Activated naive CD8-positive, alpha-beta T cell treated with anti-CD3 and anti-CD28 coated beads for 36 hours (primary cell): ENCODE measurements around the gene ATP11B. TPM values are rescaled to one million over a fixed set of nuclear protein-coding genes. Genes with fewer than 3 reads are reported as not detected.

ENCODE experiments used
- DNase-seq: peaks from one replicate; pipeline ENCODE4 v3.0.0; 2021
- H3K27ac Mint-ChIP-seq: one replicate; pipeline ENCODE4 v1.8.0; 2022; ENCODE audit warnings: mild to moderate bottlenecking, moderate library complexity, mixed read lengths
- H3K27me3 Mint-ChIP-seq: one replicate; pipeline ENCODE4 v1.8.0; 2022; ENCODE audit warnings: mild to moderate bottlenecking, mixed read lengths
- H3K36me3 Mint-ChIP-seq: one replicate; pipeline ENCODE4 v1.8.0; 2021; ENCODE audit warnings: mild to moderate bottlenecking, mixed read lengths
- H3K4me1 Mint-ChIP-seq: one replicate; pipeline ENCODE4 v1.8.0; 2021; ENCODE audit warnings: mixed read lengths
- H3K4me3 Mint-ChIP-seq: one replicate; pipeline ENCODE4 v1.8.0; 2022; ENCODE audit warnings: mild to moderate bottlenecking, moderate library complexity, mixed read lengths
- H3K9me3 Mint-ChIP-seq: one replicate; pipeline ENCODE4 v1.8.0; 2022; ENCODE audit warnings: mixed read lengths
- total RNA-seq, 2 experiments: library from RNA; stranded (reverse); gene quantifications; one replicate each; pipeline ENCODE4 v1.2.3, GENCODE V29; 2021

ATP11B gene
- total RNA-seq, 2 experiments from 2014 or later, result 83.3 to 85.0 TPM

- Mint-ChIP-seq H3K4me1 (peaks cover 7% of the 10 kb centered on the region), H3K27ac (no peak overlapping the region), H3K27me3 (no peaks in the 10 kb centered on the region), H3K9me3 (no peaks in the 10 kb centered on the region), H3K36me3 (peaks cover 8% of the 10 kb centered on the region), H3K4me3 (no peak overlapping the region)
- DNase-seq, result no peak
Observed at GRCh38 chr3:182905623-182906022, 112.3 kb downstream of the ATP11B start.

GRCh38 chr3:182906036-182906435 is 112.7 kb downstream of the ATP11B start:
- Mint-ChIP-seq H3K9me3 (no peaks in the 10 kb centered on the region), H3K27ac (no peak overlapping the region), H3K27me3 (no peaks in the 10 kb centered on the region), H3K4me3 (no peak overlapping the region), H3K36me3 (peaks cover 8% of the 10 kb centered on the region), H3K4me1 (peaks cover 10% of the 10 kb centered on the region)
- no peak for DNase-seq

GRCh38 chr3:182908471-182908870 is 115.2 kb downstream of the ATP11B start:
- peaks cover 33% of the 10 kb centered on the region for H3K4me1 Mint-ChIP-seq
- H3K27me3 Mint-ChIP-seq, result no peaks in the 10 kb centered on the region
- no peak overlapping the region for H3K27ac Mint-ChIP-seq
- no peak for DNase-seq
- peaks cover 15% of the 10 kb centered on the region for H3K36me3 Mint-ChIP-seq
- H3K4me3 Mint-ChIP-seq, result no peak overlapping the region
- H3K9me3 Mint-ChIP-seq, result no peaks in the 10 kb centered on the region

- H3K4me1 Mint-ChIP-seq, result peaks cover 40% of the 10 kb centered on the region
- peak overlapping the region; percentile 66 for H3K27ac Mint-ChIP-seq
- H3K4me3 Mint-ChIP-seq, result no peak overlapping the region
- H3K27me3 Mint-ChIP-seq, result no peaks in the 10 kb centered on the region
- DNase-seq, result no peak
- no peaks in the 10 kb centered on the region for H3K9me3 Mint-ChIP-seq
- peaks cover 15% of the 10 kb centered on the region for H3K36me3 Mint-ChIP-seq
Observed at GRCh38 chr3:182909318-182910040, 116.2 kb downstream of the ATP11B start.

- H3K4me1 Mint-ChIP-seq, result peaks cover 52% of the 10 kb centered on the region
- peak overlapping the region; percentile 70 for H3K27ac Mint-ChIP-seq
- H3K4me3 Mint-ChIP-seq, result no peak overlapping the region
- DNase-seq, result no peak
- no peaks in the 10 kb centered on the region for H3K9me3 Mint-ChIP-seq
- peaks cover 21% of the 10 kb centered on the region for H3K36me3 Mint-ChIP-seq
- H3K27me3 Mint-ChIP-seq, result no peaks in the 10 kb centered on the region
Observed at GRCh38 chr3:182910936-182911781, 117.9 kb downstream of the ATP11B start.

- peaks cover 52% of the 10 kb centered on the region for H3K4me1 Mint-ChIP-seq
- H3K4me3 Mint-ChIP-seq, result no peak overlapping the region
- peak overlapping the region; percentile 70 for H3K27ac Mint-ChIP-seq
Observed at GRCh38 chr3:182911782-182912111, 118.4 kb downstream of the ATP11B start.

GRCh38 chr3:182912474-182912873 is 119.2 kb downstream of the ATP11B start:
- Mint-ChIP-seq H3K9me3 (no peaks in the 10 kb centered on the region), H3K4me3 (no peak overlapping the region), H3K36me3 (peaks cover 21% of the 10 kb centered on the region), H3K27me3 (no peaks in the 10 kb centered on the region), H3K4me1 (peaks cover 52% of the 10 kb centered on the region), H3K27ac (peak overlapping the region; percentile 66)
- DNase-seq, result no peak

More at GRCh38 chr3:182911782-182912111, 118.4 kb downstream of the ATP11B start:
- no peaks in the 10 kb centered on the region for H3K9me3 Mint-ChIP-seq
- no peak for DNase-seq
- H3K27me3 Mint-ChIP-seq, result no peaks in the 10 kb centered on the region
- peaks cover 21% of the 10 kb centered on the region for H3K36me3 Mint-ChIP-seq

- Mint-ChIP-seq H3K4me1 (peaks cover 52% of the 10 kb centered on the region), H3K36me3 (peaks cover 21% of the 10 kb centered on the region), H3K27me3 (no peaks in the 10 kb centered on the region), H3K9me3 (no peaks in the 10 kb centered on the region), H3K27ac (peak overlapping the region; percentile 87), H3K4me3 (peak overlapping the region; percentile 50)
- no peak for DNase-seq
Observed at GRCh38 chr3:182913889-182914288, 120.6 kb downstream of the ATP11B start.

- peaks cover 21% of the 10 kb centered on the region for H3K36me3 Mint-ChIP-seq
- peaks cover 51% of the 10 kb centered on the region for H3K4me1 Mint-ChIP-seq
- no peaks in the 10 kb centered on the region for H3K27me3 Mint-ChIP-seq
- peak overlapping the region; percentile 59 for H3K4me3 Mint-ChIP-seq
- no peaks in the 10 kb centered on the region for H3K9me3 Mint-ChIP-seq
- DNase-seq, result no peak
- H3K27ac Mint-ChIP-seq, result peak overlapping the region; percentile 87
Observed at GRCh38 chr3:182914341-182914740, 121.0 kb downstream of the ATP11B start.

GRCh38 chr3:182917134-182917533 is 123.8 kb downstream of the ATP11B start:
- Mint-ChIP-seq H3K36me3 (peaks cover 18% of the 10 kb centered on the region), H3K4me1 (peaks cover 30% of the 10 kb centered on the region), H3K27me3 (no peaks in the 10 kb centered on the region), H3K9me3 (no peaks in the 10 kb centered on the region), H3K4me3 (no peak overlapping the region), H3K27ac (no peak overlapping the region)
- no peak for DNase-seq

- DNase-seq, result no peak
- Mint-ChIP-seq H3K27me3 (no peaks in the 10 kb centered on the region), H3K36me3 (peaks cover 18% of the 10 kb centered on the region), H3K4me1 (peaks cover 7% of the 10 kb centered on the region), H3K9me3 (no peaks in the 10 kb centered on the region), H3K4me3 (no peak overlapping the region), H3K27ac (no peak overlapping the region)
Observed at GRCh38 chr3:182919866-182920357, 126.6 kb downstream of the ATP11B start.

GRCh38 chr3:182920515-182921084 is 127.3 kb downstream of the ATP11B start:
- no peak for DNase-seq
- H3K27ac Mint-ChIP-seq, result no peak overlapping the region
- peaks cover 2% of the 10 kb centered on the region for H3K4me1 Mint-ChIP-seq
- H3K36me3 Mint-ChIP-seq, result peaks cover 17% of the 10 kb centered on the region
- H3K9me3 Mint-ChIP-seq, result no peaks in the 10 kb centered on the region
- no peak overlapping the region for H3K4me3 Mint-ChIP-seq
- no peaks in the 10 kb centered on the region for H3K27me3 Mint-ChIP-seq

GRCh38 chr3:182921665-182922355 is 128.5 kb downstream of the ATP11B start:
- Mint-ChIP-seq H3K27ac (no peak overlapping the region), H3K27me3 (no peaks in the 10 kb centered on the region), H3K4me1 (no peaks in the 10 kb centered on the region), H3K36me3 (peaks cover 28% of the 10 kb centered on the region), H3K4me3 (no peak overlapping the region), H3K9me3 (peaks cover 7% of the 10 kb centered on the region)
- no peak for DNase-seq

GRCh38 chr3:182925330-182925943 is 132.1 kb downstream of the ATP11B start:
- Mint-ChIP-seq H3K4me3 (no peak overlapping the region), H3K4me1 (peaks cover 3% of the 10 kb centered on the region), H3K36me3 (peaks cover 36% of the 10 kb centered on the region), H3K27me3 (no peaks in the 10 kb centered on the region), H3K9me3 (peaks cover 10% of the 10 kb centered on the region), H3K27ac (no peak overlapping the region)
- DNase-seq, result no peak
